ENCODE data around the gene DSTN. TPM values are rescaled to one million over a fixed set of nuclear protein-coding genes. Genes with fewer than 3 reads are reported as not detected.

The DSTN gene
- total RNA-seq, 4 donors from 2014 or later = 111 to 151 (median 117) TPM

DNA sequence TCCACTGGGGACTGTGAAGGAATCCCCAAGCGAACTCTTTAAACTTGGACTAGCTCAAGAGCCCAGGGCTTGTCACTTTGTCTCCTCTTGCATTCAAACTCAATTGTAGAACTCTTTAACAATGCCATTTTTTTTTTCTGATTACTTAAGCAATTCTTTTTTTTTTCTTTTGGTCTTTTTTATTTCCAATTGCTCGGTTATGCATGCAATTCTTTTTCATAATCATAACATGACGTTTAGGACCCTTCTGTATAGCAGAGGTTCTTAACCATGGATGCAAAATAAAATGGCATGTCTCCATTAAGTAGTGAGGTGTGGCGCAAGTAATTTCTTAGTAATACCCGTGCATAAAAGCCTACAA, 38.2 kb upstream of the DSTN start:
- Histone ChIP-seq H3K4me1 (peaks cover 0 to 13% (median 4%) of the 10 kb centered on the region in 4 donors), H3K9me3 (no peaks in the 10 kb centered on the region), H3K27me3 (no peaks in the 10 kb centered on the region), H3K36me3 (no peaks in the 10 kb centered on the region), H3K27ac (peak overlapping the region in 2 of 4 donors; percentile 9 to 70), H3K4me3 (peak overlapping the region in 3 of 4 donors; percentile 32 to 66 (median 59))
- no peak for TF ChIP-seq CTCF (IDR thresholded peaks at IDR 0.05)
- no peak for TF ChIP-seq POLR2A (IDR thresholded peaks at IDR 0.05)
- no peak for DNase-seq

- no peak for DNase-seq
- H3K27me3 ChIP-seq = no peaks in the 10 kb centered on the region
- no peak for TF ChIP-seq POLR2A (IDR thresholded peaks at IDR 0.05)
- no peak for TF ChIP-seq CTCF (IDR thresholded peaks at IDR 0.05)
- no peak overlapping the region for H3K4me3 ChIP-seq
- H3K27ac ChIP-seq = no peak overlapping the region
- no peaks in the 10 kb centered on the region for H3K36me3 ChIP-seq
- no peaks in the 10 kb centered on the region for H3K9me3 ChIP-seq
- H3K4me1 ChIP-seq = peaks cover 0 to 13% (median 4%) of the 10 kb centered on the region in 4 donors
These were observed 36.5 kb upstream of the DSTN start for GRCh38 chr20:17533396-17533795.

DNA sequence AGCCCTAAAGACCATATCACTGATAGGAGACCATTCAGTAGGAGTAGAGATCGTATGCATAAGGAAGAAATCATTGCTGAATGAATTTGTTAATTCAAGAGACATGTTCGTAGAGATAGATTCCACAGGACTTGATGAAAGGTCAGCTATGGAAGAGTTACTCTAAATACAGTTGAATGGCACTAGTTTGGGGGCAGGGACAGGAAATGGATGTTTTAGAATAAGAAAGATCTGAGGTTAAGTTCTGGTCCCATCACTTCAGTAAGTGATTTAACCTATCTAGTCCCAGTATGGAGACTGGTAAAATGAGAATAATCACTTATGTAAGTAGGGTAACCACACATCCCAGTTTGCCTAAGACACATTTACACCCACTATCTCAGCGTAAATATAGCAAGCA, 35.8 kb upstream of the DSTN start:
- TF ChIP-seq CTCF (IDR thresholded peaks at IDR 0.05) = no peak
- TF ChIP-seq POLR2A (IDR thresholded peaks at IDR 0.05) = no peak
- no peak overlapping the region for H3K4me3 ChIP-seq
- no peaks in the 10 kb centered on the region for H3K27me3 ChIP-seq
- peaks cover 0 to 13% (median 4%) of the 10 kb centered on the region in 4 donors for H3K4me1 ChIP-seq
- no peak for DNase-seq
- H3K9me3 ChIP-seq = no peaks in the 10 kb centered on the region
- H3K27ac ChIP-seq = no peak overlapping the region
- H3K36me3 ChIP-seq = no peaks in the 10 kb centered on the region

DNA sequence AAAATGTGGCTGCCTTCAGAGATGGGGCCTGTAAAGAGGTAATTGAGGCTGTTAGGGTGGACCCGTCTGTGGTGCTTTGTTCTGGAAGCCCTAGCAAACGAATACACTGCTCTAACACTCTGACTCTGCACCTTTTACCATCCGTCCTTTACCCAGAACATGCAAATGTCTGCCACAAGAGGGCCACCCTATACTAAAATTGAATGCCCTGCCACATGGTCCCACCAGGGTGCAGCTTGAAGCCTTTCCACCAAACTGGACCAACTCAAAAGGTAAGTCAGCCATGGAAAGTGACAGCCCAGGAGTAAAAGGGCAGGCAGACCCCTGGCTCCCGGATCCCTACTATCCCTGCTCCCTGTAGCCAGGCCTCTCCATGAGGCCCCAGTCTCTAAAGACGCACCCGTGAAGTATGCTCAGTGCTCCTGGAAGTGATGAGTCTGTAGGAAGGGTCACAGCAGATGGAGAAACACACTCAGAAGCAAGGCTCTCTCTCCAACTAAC, 32.9 kb upstream of the DSTN start:
- peaks cover 0 to under 1% (median 0%) of the 10 kb centered on the region in 4 donors for H3K4me1 ChIP-seq
- no peak overlapping the region for H3K4me3 ChIP-seq
- TF ChIP-seq POLR2A (IDR thresholded peaks at IDR 0.05) = no peak
- peak; percentile 70 to 96 (median 86) for TF ChIP-seq CTCF (IDR thresholded peaks at IDR 0.05)
- H3K27ac ChIP-seq = no peak overlapping the region
- H3K36me3 ChIP-seq = no peaks in the 10 kb centered on the region
- no peaks in the 10 kb centered on the region for H3K27me3 ChIP-seq
- DNase-seq = peak; percentile 45 to 82 (median 56)
- H3K9me3 ChIP-seq = no peaks in the 10 kb centered on the region

DNA sequence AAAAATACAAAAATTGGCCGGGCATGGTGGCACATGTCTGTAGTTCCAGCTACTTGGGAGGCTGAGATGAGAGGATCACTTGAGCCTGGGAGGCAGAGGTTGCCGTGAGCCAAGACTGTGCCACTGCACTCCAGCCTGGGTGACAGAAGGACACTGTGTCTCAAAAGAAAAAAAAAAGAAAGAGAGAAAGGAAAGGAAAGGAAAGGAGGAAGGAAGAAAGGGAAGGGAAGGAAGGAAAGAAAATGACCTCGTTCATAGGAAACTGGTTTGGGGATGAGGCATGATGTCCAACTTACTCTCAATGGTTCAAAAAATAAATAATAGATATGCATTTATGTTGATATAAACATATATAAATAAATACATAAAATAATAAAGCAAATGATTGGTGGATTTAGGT, 31.9 kb upstream of the DSTN start:
- no peaks in the 10 kb centered on the region for H3K4me1 ChIP-seq
- H3K4me3 ChIP-seq = no peak overlapping the region
- no peaks in the 10 kb centered on the region for H3K27me3 ChIP-seq
- no peak for TF ChIP-seq CTCF (IDR thresholded peaks at IDR 0.05)
- no peak for TF ChIP-seq POLR2A (IDR thresholded peaks at IDR 0.05)
- H3K9me3 ChIP-seq = no peaks in the 10 kb centered on the region
- H3K27ac ChIP-seq = no peak overlapping the region
- no peak for DNase-seq
- H3K36me3 ChIP-seq = no peaks in the 10 kb centered on the region

All from Peyer's patch (tissue), 4 donors.